B cell (primary cell): ENCODE measurements around the gene DTX3L. TPM values are rescaled to one million over a fixed set of nuclear protein-coding genes. Genes with fewer than 3 reads are reported as not detected.
A peak's percentile ranks its signal among the peaks of the same experiment; 100 is the strongest.

Source experiments
- ATAC-seq: fragments of 200-7000 bp; cut with Tn5 transposase; one replicate; pipeline ENCODE4 v1.10.0; 2021; ENCODE audit warnings: low read depth, mild to moderate bottlenecking, moderate number of reproducible peaks, moderate library complexity
- CTCF ChIA-PET: fragments of 350-600 bp; sonication (Branson Sonifier 250); formaldehyde crosslinking; loops from one replicate; lab custom pipeline; 2021; ENCODE audit warnings: antibody characterized with exemption, inconsistent platforms; lab: Charles Lee
- POLR2A ChIA-PET: fragments of 350-600 bp; sonication (Branson Sonifier 250); formaldehyde crosslinking; loops from one replicate; lab custom pipeline; 2021; ENCODE audit warnings: antibody characterized with exemption; lab: Charles Lee
- DNase-seq: peaks from one replicate; pipeline ENCODE4 v3.0.0; 2013
- H2AFZ ChIP-seq: 2 replicates; pipeline ENCODE4 v1.6.1; 2012; ENCODE audit warnings: mild to moderate bottlenecking, low read depth, low read length; ENCODE audit not compliant: insufficient read depth, poor library complexity, severe bottlenecking
- H3K27ac ChIP-seq, 2 donors: 1 replicate in 1 of 2; 2 replicates in 1 of 2; pipeline ENCODE4 v1.5.1; 2012 to 2013; ENCODE audit warnings: low read length in 2 of 2, mild to moderate bottlenecking in 2 of 2, moderate library complexity in 1 of 2
- H3K27me3 ChIP-seq, 4 experiments: fragments of 200-600 bp in 1 of 4; sonication (generic) in 1 of 4; replicated peaks in 1 of 4; 1 replicate in 2 of 4; 2 replicates in 2 of 4; pipeline versions ENCODE4 v1.6.1 to v1.7.0; 2013 to 2016; ENCODE audit warnings: low read length in 3 of 4, mild to moderate bottlenecking in 2 of 4, mixed read lengths in 1 of 4, moderate library complexity in 1 of 4; ENCODE audit not compliant: insufficient read depth in 4 of 4, control insufficient read depth in 3 of 4; ENCODE audit errors: control extremely low read depth in 1 of 4
- H3K36me3 ChIP-seq, 2 experiments: replicated peaks in 1 of 2; 1 replicate in 1 of 2; 2 replicates in 1 of 2; pipeline versions ENCODE4 v1.6.1 to v1.7.1; 2013; ENCODE audit warnings: low read length in 1 of 2; ENCODE audit not compliant: insufficient read depth in 2 of 2, control insufficient read depth in 1 of 2; ENCODE audit errors: control extremely low read depth in 1 of 2, extremely low read depth in 1 of 2
- H3K4me1 ChIP-seq, 2 donors: fragments of 200-600 bp in 1 of 2; sonication (generic) in 1 of 2; 1 replicate in 1 of 2; 2 replicates in 1 of 2; pipeline versions ENCODE4 v1.5.1 to v1.6.1; 2013 to 2017; ENCODE audit warnings: low read length in 2 of 2; ENCODE audit not compliant: control insufficient read depth in 2 of 2, insufficient read depth in 2 of 2
- H3K4me2 ChIP-seq: replicated peaks from 2 replicates; pipeline ENCODE3; 2012; ENCODE audit warnings: mild to moderate bottlenecking, low read depth, low read length; ENCODE audit not compliant: poor library complexity, severe bottlenecking
- H3K4me3 ChIP-seq, 5 experiments: fragments of 200-600 bp in 1 of 5; sonication (generic) in 1 of 5; 1 replicate in 3 of 5; 2 replicates in 2 of 5; pipeline versions ENCODE4 v1.5.1 to v1.7.0; 2011 to 2016; ENCODE audit warnings: low read length in 4 of 5, mild to moderate bottlenecking in 4 of 5, low read depth in 2 of 5, control low read depth in 1 of 5, moderate library complexity in 1 of 5; ENCODE audit not compliant: insufficient read depth in 1 of 5; ENCODE audit errors: control extremely low read depth in 1 of 5, extremely low read depth in 1 of 5
- H3K79me2 ChIP-seq: fragments of 200-600 bp; sonication (generic); one replicate; pipeline ENCODE4 v1.6.0; 2016; ENCODE audit warnings: low read length; ENCODE audit not compliant: control insufficient read depth, insufficient read depth
- H3K9ac ChIP-seq: fragments of 200-600 bp; sonication (generic); 2 replicates; pipeline ENCODE4 v1.6.1; 2017; ENCODE audit warnings: mild to moderate bottlenecking, low read length, moderate library complexity
- H3K9me3 ChIP-seq, 3 donors: one replicate each; pipeline versions ENCODE4 v1.6.1 to v1.7.1; 2013; ENCODE audit warnings: low read length in 2 of 3; ENCODE audit not compliant: control insufficient read depth in 2 of 3, insufficient read depth in 1 of 3; ENCODE audit errors: control extremely low read depth in 1 of 3
- H4K20me1 ChIP-seq: 2 replicates; pipeline ENCODE4 v1.6.0; 2012; ENCODE audit warnings: mild to moderate bottlenecking, low read length; ENCODE audit not compliant: insufficient read depth, control insufficient read depth, poor library complexity, severe bottlenecking
- H3K27ac Mint-ChIP-seq: one replicate; pipeline ENCODE4 v1.8.0; 2021; ENCODE audit warnings: mixed read lengths
- H3K27me3 Mint-ChIP-seq: one replicate; pipeline ENCODE4 v1.8.0; 2021; ENCODE audit warnings: mixed read lengths
- H3K4me1 Mint-ChIP-seq: one replicate; pipeline ENCODE4 v1.8.0; 2021; ENCODE audit warnings: mixed read lengths
- H3K4me3 Mint-ChIP-seq: one replicate; pipeline ENCODE4 v1.8.0; 2021; ENCODE audit warnings: mixed read lengths
- H3K9me3 Mint-ChIP-seq: one replicate; pipeline ENCODE4 v1.8.0; 2022; ENCODE audit warnings: mixed read lengths; ENCODE audit not compliant: insufficient read depth
- EZH2 ChIP-seq: IDR thresholded peaks from 2 replicates; pipeline ENCODE4 v1.6.1; 2012; ENCODE audit warnings: borderline replicate concordance, low read depth, mild to moderate bottlenecking, moderate library complexity, low read length; ENCODE audit not compliant: insufficient read depth, poor library complexity, severe bottlenecking
- WGBS: methylation state at CpG from one replicate; pipeline ENCODE4 v1.1.5; 2013; ENCODE audit warnings: missing lambda C conversion rate; ENCODE audit not compliant: insufficient coverage; 5-methylcytosine and 5-hydroxymethylcytosine counted together
- intact Hi-C: fragments of 100-400 bp; cut with micrococcal nuclease; formaldehyde crosslinking; loops from one replicate; pipeline ENCODE4 v1.10.0; 2022
- polyA plus RNA-seq: library from polyadenylated mRNA; depleted of rRNA; stranded (reverse); fragments of >200 nt; gene quantifications from 2 replicates; pipeline ENCODE4 v1.2.3, GENCODE V29; 2012
- total RNA-seq, 2 donors: library from RNA; stranded (reverse); fragments of 120-200 nt in 1 of 2; gene quantifications; 1 replicate in 1 of 2; 2 replicates in 1 of 2; pipeline versions ENCODE4 v1.2.3 to v1.2.4, GENCODE V29; 2013 to 2022
- TF ChIP-seq, protein P1 (sequence below): fragments of 200-600 bp; IDR thresholded peaks from one replicate; pipeline ENCODE4 v1.8.0; 2022; ENCODE audit warnings: antibody characterized with exemption, mild to moderate bottlenecking

DTX3L gene
- total and polyA plus RNA-seq, 2 donors (not counting 1 experiment from before 2014, with no cell fraction given): 8.1 to 41.1 TPM

DNA sequence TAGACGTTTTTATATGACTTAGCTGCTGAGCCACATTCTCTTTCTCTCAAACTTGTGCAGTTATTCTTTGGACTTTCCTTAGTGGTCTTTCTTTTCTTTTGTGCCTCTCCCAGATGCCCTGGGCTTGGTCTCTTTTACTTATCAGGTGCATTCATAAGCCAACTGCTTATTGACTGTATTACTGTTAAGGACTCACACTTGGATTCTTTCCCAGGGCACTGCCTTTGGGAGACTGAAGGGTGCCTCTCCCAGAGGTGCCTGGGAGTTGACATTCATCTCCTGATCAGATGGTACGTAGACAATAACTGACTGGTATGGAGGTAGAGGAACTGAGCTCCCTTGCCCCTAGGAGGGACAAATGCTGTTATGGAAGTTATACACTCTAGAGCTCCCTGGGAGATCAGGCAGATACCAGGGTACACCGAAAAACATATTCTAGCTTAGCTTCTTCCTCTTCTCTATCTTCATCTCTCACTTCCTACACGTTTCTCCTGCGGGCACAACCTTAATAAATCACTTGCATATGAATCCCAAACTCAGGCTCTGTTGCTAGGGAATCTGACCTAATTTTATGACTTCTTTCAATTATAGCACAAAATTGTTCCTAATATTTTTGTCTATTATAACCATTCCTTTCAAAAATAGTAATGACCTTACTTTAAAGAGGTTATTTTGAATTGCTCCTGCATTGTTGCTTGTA lies 38.0 kb downstream of the DTX3L start:
- CTCF ChIA-PET: no interaction called here
- H3K27me3 Mint-ChIP-seq: no peaks in the 10 kb centered on the region
- H3K27ac ChIP-seq: peak overlapping the region in 1 of 2 donors; percentile 32
- H3K9me3 ChIP-seq: no peaks in the 10 kb centered on the region
- peak overlapping the region; percentile 1 for H3K27ac Mint-ChIP-seq
- no peak for DNase-seq
- WGBS: 59% methylated on average over 2 of the region's 5 CpGs
- no peak overlapping the region for H3K9ac ChIP-seq
- peaks cover 49% of the 10 kb centered on the region for H3K4me1 Mint-ChIP-seq
- peak overlapping the region; percentile 13 for H3K4me2 ChIP-seq
- H3K4me3 ChIP-seq: no peak overlapping the region
- TF ChIP-seq EZH2: no peak
- TF ChIP-seq, protein P1, sequence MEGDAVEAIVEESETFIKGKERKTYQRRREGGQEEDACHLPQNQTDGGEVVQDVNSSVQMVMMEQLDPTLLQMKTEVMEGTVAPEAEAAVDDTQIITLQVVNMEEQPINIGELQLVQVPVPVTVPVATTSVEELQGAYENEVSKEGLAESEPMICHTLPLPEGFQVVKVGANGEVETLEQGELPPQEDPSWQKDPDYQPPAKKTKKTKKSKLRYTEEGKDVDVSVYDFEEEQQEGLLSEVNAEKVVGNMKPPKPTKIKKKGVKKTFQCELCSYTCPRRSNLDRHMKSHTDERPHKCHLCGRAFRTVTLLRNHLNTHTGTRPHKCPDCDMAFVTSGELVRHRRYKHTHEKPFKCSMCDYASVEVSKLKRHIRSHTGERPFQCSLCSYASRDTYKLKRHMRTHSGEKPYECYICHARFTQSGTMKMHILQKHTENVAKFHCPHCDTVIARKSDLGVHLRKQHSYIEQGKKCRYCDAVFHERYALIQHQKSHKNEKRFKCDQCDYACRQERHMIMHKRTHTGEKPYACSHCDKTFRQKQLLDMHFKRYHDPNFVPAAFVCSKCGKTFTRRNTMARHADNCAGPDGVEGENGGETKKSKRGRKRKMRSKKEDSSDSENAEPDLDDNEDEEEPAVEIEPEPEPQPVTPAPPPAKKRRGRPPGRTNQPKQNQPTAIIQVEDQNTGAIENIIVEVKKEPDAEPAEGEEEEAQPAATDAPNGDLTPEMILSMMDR: no peak
- peaks cover 18 to 30% of the 10 kb centered on the region in 2 donors for H3K4me1 ChIP-seq
- H3K9me3 Mint-ChIP-seq: no peaks in the 10 kb centered on the region
- no peak overlapping the region for H2AFZ ChIP-seq
- H3K27me3 ChIP-seq: no peaks in the 10 kb centered on the region
- POLR2A ChIA-PET: no interaction called here
- H3K4me3 Mint-ChIP-seq: no peak overlapping the region
- H4K20me1 ChIP-seq: peaks cover 44% of the 10 kb centered on the region
- H3K79me2 ChIP-seq: peaks cover 92% of the 10 kb centered on the region
- intact Hi-C loops: no loop called here
- H3K36me3 ChIP-seq: peaks cover 1 to 24% of the 10 kb centered on the region in 2 experiments
- ATAC-seq: no peak

DNA sequence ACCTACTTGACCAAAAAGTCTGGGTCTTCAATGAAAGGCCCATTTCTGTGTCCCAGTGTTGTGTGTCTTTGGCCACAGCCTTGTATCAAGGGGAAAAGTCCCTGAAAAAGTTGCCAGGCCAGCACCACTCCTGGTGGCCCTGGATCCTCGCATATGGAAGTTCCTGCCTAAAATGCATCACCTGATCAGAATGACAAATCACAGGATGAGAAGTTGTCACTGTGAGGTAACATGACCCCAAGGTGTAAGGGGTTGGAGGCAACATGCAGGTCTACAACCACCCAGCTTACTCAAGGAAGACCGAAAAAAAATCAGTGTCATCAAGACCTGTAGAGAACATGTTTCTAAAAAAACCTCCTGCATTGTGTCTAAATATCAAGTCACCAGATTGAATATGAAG lies 38.9 kb downstream of the DTX3L start:
- Mint-ChIP-seq H3K27ac (peak overlapping the region; percentile 33), H3K4me1 (peaks cover 52% of the 10 kb centered on the region), H3K9me3 (no peaks in the 10 kb centered on the region), H3K27me3 (no peaks in the 10 kb centered on the region), H3K4me3 (no peak overlapping the region)
- Histone ChIP-seq H3K27me3 (no peaks in the 10 kb centered on the region), H3K27ac (no peak overlapping the region), H3K9me3 (no peaks in the 10 kb centered on the region), H3K36me3 (peaks cover 1 to 32% of the 10 kb centered on the region in 2 experiments), H3K4me1 (peaks cover 18 to 30% of the 10 kb centered on the region in 2 donors), H3K4me2 (no peak overlapping the region), H4K20me1 (peaks cover 42% of the 10 kb centered on the region), H3K9ac (no peak overlapping the region), H2AFZ (no peak overlapping the region), H3K4me3 (no peak overlapping the region), H3K79me2 (peaks cover 99% of the 10 kb centered on the region)
- TF ChIP-seq, protein P1: no peak
- no peak for TF ChIP-seq EZH2
- ChIA-PET CTCF (no interaction called here), POLR2A (no interaction called here)
- DNase-seq: no peak
- intact Hi-C loops: no loop called here
- 100% methylated on average over 1 of the region's 2 CpGs for WGBS
- no peak for ATAC-seq
